Measurements from ENCODE around the gene ZNF253. TPM values are rescaled to one million over a fixed set of nuclear protein-coding genes. Genes with fewer than 3 reads are reported as not detected.
A peak's percentile ranks its signal among the peaks of the same experiment; 100 is the strongest.

Gene ZNF253
- total and polyA plus RNA-seq, 9 of the 15 experiments (the other 6 are each of a cell fraction or from before 2014, with no cell fraction given) = 4.0 to 14.4 (median 7.5) TPM

DNA sequence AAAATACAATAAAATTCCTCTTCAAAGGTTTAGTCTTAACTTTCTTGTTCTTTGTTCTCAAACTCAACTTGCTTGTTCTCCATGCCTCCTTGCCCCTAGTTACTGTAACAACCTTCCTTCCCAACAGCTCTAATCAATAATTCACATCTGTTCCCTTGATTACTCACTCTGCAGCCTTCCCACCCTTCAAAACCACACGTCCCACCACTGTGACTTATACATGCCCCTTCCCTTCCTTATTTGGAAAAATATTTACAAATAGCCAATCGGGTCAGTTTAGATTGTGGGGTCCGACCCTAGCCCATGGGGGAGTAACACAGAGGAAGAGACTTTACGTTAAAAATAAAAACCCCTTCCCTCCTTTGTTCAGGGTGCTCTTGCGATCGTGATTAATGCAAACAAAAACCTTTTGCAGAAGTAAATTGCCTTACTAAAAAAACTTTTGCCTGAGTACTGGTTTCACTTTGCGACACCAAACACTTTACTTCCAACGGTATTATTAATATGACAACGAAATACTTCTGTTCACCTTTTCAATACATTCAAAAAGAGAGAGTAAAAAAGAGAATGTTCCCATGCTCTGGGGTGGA lies 34.6 kb downstream of the ZNF253 start (continued):
- TF ChIP-seq TEAD4 (IDR thresholded peaks at IDR 0.05; ENCODE audit: low read length) = peak; percentile 75
- no peak for TF ChIP-seq TEAD4 (CRISPR knock-in tag; IDR thresholded peaks at IDR 0.05; ENCODE audit: borderline replicate concordance)
- TF ChIP-seq SRF (CRISPR knock-in tag; IDR thresholded peaks at IDR 0.05) = peak in 1 of 2 experiments; percentile 96; a peak in 3 of 4 replicates
- TF ChIP-seq, protein P1, sequence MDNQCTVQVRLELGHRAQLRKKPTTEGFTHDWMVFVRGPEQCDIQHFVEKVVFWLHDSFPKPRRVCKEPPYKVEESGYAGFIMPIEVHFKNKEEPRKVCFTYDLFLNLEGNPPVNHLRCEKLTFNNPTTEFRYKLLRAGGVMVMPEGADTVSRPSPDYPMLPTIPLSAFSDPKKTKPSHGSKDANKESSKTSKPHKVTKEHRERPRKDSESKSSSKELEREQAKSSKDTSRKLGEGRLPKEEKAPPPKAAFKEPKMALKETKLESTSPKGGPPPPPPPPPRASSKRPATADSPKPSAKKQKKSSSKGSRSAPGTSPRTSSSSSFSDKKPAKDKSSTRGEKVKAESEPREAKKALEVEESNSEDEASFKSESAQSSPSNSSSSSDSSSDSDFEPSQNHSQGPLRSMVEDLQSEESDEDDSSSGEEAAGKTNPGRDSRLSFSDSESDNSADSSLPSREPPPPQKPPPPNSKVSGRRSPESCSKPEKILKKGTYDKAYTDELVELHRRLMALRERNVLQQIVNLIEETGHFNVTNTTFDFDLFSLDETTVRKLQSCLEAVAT (IDR thresholded peaks at IDR 0.05) = peak in 1 of 2 experiments; percentile 83; a peak in 2 of 4 replicates
- TF ChIP-seq NR2F6 (CRISPR knock-in tag; IDR thresholded peaks at IDR 0.05) = no peak
- 0 out of 4 replicates have a peak, but pooled peaks of 1 of the 2 experiments have one; percentile 14 for TF ChIP-seq TRIM24 (IDR thresholded peaks at IDR 0.05)
- TF ChIP-seq TCF3 (CRISPR knock-in tag; IDR thresholded peaks at IDR 0.05) = peak; percentile 54
- 0 out of 2 replicates have a peak, but pooled peaks have one; percentile 65 for TF ChIP-seq MTA2 (IDR thresholded peaks at IDR 0.05; ENCODE audit: low read depth)
- TF ChIP-seq NCOR1 (IDR thresholded peaks at IDR 0.05) = peak; percentile 24; the same call in 1 of the 2 replicates
- no peak for TF ChIP-seq KDM5B (IDR thresholded peaks at IDR 0.05; ENCODE audit: insufficient replicate concordance, low read depth, low read length)
- peak; percentile 38; the same call in 1 of the 2 replicates for TF ChIP-seq ESRRA (IDR thresholded peaks at IDR 0.05; ENCODE audit: borderline replicate concordance, low read depth)

Data from K562 (cell line).